GM12891 (cell line): ENCODE data around the gene CD28.

Source experiments
- POLR2A ChIP-seq: IDR thresholded peaks from 2 replicates; pipeline ENCODE4 v1.6.1; 2011; ENCODE audit warnings: low read depth, low read length, control low read depth
- POLR2AphosphoS5 ChIP-seq: IDR thresholded peaks from 2 replicates; pipeline ENCODE4 v1.6.1; 2011; ENCODE audit warnings: low read depth, low read length, control low read depth
- SPI1 ChIP-seq: IDR thresholded peaks from 2 replicates; pipeline ENCODE4 v1.6.1; 2011; ENCODE audit warnings: low read depth, low read length, control low read depth

- no peak for TF ChIP-seq POLR2AphosphoS5
- no peak for TF ChIP-seq POLR2A
- no peak for TF ChIP-seq SPI1
These were observed 44.1 kb downstream of the CD28 start for GRCh38 chr2:203750346-203751068.
